Measurements from ENCODE around the gene LRRN3.

Gene LRRN3

DNA sequence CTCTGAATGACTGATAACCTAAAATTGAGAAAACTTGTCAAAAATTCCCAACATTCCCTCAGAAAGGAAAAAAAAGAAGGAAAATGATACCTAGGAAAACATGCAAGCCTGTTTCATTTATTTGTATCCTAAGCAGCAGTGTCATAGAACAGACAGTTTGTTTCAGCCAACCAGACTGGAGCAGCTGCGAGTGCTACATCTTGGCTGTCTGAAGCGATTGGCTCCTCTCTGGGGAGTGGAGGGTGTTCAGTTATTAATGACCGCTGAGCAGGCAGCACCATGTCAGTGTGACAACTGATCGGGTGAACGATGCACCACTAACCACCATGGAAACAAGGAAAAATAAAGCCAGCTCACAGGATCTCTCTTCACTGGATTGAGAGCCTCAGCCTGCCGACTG, at the start of gene LRRN3:
Gene LRRN3 (plus strand): TSS at position 282 of the 400 bp plus-strand sequence. CDS start 31,646 bp downstream, outside the sequence.
- TF ChIP-seq, protein P1, sequence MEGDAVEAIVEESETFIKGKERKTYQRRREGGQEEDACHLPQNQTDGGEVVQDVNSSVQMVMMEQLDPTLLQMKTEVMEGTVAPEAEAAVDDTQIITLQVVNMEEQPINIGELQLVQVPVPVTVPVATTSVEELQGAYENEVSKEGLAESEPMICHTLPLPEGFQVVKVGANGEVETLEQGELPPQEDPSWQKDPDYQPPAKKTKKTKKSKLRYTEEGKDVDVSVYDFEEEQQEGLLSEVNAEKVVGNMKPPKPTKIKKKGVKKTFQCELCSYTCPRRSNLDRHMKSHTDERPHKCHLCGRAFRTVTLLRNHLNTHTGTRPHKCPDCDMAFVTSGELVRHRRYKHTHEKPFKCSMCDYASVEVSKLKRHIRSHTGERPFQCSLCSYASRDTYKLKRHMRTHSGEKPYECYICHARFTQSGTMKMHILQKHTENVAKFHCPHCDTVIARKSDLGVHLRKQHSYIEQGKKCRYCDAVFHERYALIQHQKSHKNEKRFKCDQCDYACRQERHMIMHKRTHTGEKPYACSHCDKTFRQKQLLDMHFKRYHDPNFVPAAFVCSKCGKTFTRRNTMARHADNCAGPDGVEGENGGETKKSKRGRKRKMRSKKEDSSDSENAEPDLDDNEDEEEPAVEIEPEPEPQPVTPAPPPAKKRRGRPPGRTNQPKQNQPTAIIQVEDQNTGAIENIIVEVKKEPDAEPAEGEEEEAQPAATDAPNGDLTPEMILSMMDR (conservative IDR thresholded peaks at IDR 0.05; ENCODE audit: control insufficient read depth, insufficient read depth, low read depth, low read length): no peak
- peak; percentile 52 for DNase-seq (ENCODE audit: low read depth)
- peak within 1 kb of the TSS; percentile 31 for H3K4me3 ChIP-seq (ENCODE audit: control insufficient read depth, low read depth, low read length)

- peak; percentile 3 for DNase-seq (ENCODE audit: low read depth)
- TF ChIP-seq, protein P1 (conservative IDR thresholded peaks at IDR 0.05; ENCODE audit: control insufficient read depth, insufficient read depth, low read depth, low read length): no peak
Measured at GRCh38 chr7:111041577-111041976, 49.4 kb upstream of the LRRN3 start.

DNA sequence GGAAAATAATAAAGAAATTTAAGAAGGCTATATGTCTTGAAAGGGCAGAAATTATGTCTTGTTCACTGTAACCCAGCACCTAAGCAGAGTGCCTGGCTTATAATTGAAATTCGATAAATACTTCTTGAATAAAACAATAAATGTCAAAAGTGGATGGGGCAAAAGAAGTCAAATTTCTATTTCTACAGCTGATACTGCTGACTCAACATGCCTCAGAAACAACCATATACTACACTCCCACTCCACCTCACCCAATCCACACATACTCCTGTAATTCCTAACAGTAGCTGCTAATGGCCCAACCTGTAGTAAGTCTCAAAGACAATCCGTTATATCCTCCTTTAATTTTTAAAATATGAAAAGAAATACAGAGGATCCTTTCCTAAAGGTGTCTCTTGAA, 48.1 kb upstream of the LRRN3 start:
- TF ChIP-seq, protein P1 (conservative IDR thresholded peaks at IDR 0.05; ENCODE audit: control insufficient read depth, insufficient read depth, low read depth, low read length): no peak
- no peak for DNase-seq (ENCODE audit: low read depth)
- H3K4me3 ChIP-seq (ENCODE audit: control insufficient read depth, low read depth, low read length): no peak overlapping the region

More at GRCh38 chr7:111041577-111041976, 49.4 kb upstream of the LRRN3 start:
- no peak overlapping the region for H3K4me3 ChIP-seq (ENCODE audit: control insufficient read depth, low read depth, low read length)

DNA sequence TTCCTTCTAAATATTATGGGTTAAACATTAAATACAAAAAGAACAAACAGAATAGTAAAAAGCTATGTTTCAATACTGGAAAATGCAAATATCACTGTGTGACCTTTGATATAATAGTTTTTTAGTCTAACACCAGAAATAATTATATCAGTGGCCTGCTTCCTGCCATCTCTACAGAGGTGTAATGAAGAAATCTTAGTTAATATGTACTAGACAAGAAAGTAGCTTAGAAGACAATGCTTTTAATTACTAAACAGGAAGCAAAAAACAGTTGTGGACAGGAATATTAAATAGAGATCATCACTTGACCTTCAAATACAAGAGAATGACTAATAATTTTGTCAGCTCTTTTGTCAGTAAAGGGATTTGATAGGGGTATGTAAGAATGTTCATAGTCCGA, 47.4 kb upstream of the LRRN3 start:
- TF ChIP-seq, protein P1 (conservative IDR thresholded peaks at IDR 0.05; ENCODE audit: control insufficient read depth, insufficient read depth, low read depth, low read length): no peak
- no peak for DNase-seq (ENCODE audit: low read depth)

DNA sequence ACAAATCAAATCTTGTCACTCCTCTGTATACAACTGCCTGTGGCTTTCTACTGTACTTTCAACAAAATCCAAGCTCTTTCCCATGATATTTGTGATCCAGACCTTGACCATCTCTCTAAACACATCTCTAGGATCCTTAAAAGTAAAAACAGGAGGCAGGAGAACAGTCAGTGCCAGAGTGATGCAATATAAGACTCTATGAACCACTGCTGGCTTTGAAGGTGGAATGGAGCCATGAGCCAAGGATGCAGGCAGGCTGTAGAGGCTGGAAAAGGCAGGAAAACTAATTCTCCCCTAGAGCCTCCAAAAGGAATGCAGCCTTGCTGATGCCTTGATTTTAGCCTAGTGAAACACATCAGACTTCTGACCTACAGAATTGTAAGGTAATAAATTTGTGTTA, 45.5 kb upstream of the LRRN3 start:
- TF ChIP-seq, protein P1 (conservative IDR thresholded peaks at IDR 0.05; ENCODE audit: control insufficient read depth, insufficient read depth, low read depth, low read length): no peak
- peak; percentile 41 for DNase-seq (ENCODE audit: low read depth)

More for the DNA sequence above, 47.4 kb upstream of the LRRN3 start:
- H3K4me3 ChIP-seq (ENCODE audit: control insufficient read depth, low read depth, low read length): no peak overlapping the region

GRCh38 chr7:111047595-111047994, 43.3 kb upstream of the LRRN3 start:
- TF ChIP-seq, protein P1 (conservative IDR thresholded peaks at IDR 0.05; ENCODE audit: control insufficient read depth, insufficient read depth, low read depth, low read length): no peak
- no peak for DNase-seq (ENCODE audit: low read depth)
- H3K4me3 ChIP-seq (ENCODE audit: control insufficient read depth, low read depth, low read length): no peak overlapping the region

More for the DNA sequence above, 45.5 kb upstream of the LRRN3 start:
- H3K4me3 ChIP-seq (ENCODE audit: control insufficient read depth, low read depth, low read length): no peak overlapping the region

Data from fibroblast of mammary gland (primary cell).